Hepatocyte (in vitro differentiated cells): ENCODE measurements around the gene WNT4. TPM values are rescaled to one million over a fixed set of nuclear protein-coding genes. Genes with fewer than 3 reads are reported as not detected.

Experiments
- DNase-seq: peaks from one replicate; pipeline ENCODE4 v3.0.0-alpha.2; 2016; ENCODE audit warnings: low spot score
- H2AFZ ChIP-seq: fragments of 200-600 bp; sonication (generic); 2 replicates; pipeline ENCODE4 v1.6.0; 2016; ENCODE audit warnings: antibody characterized with exemption, mild to moderate bottlenecking
- H3K27ac ChIP-seq: fragments of 200-600 bp; sonication (generic); 2 replicates; pipeline ENCODE4 v1.5.1; 2016; ENCODE audit warnings: mild to moderate bottlenecking
- H3K27me3 ChIP-seq: fragments of 200-600 bp; sonication (generic); 2 replicates; pipeline ENCODE4 v1.6.1; 2016
- H3K36me3 ChIP-seq: fragments of 200-600 bp; sonication (generic); replicated peaks from 2 replicates; pipeline ENCODE4 v1.5.1; 2016; ENCODE audit warnings: low read depth; ENCODE audit not compliant: insufficient read depth
- H3K4me1 ChIP-seq: fragments of 200-600 bp; sonication (generic); 2 replicates; pipeline ENCODE4 v1.5.1; 2016; ENCODE audit warnings: mild to moderate bottlenecking, moderate library complexity; ENCODE audit not compliant: insufficient read depth
- H3K4me2 ChIP-seq: fragments of 200-600 bp; sonication (generic); 2 replicates; pipeline ENCODE4 v1.6.0; 2016
- H3K4me3 ChIP-seq: fragments of 200-600 bp; sonication (generic); 2 replicates; pipeline ENCODE4 v1.5.1; 2016; ENCODE audit warnings: mild to moderate bottlenecking
- H3K79me2 ChIP-seq: fragments of 200-600 bp; sonication (generic); 2 replicates; pipeline ENCODE4 v1.6.0; 2017; ENCODE audit warnings: mild to moderate bottlenecking
- H3K9me2 ChIP-seq: fragments of 200-600 bp; sonication (generic); replicated peaks from 2 replicates; pipeline ENCODE4 v1.6.0; 2017; ENCODE audit warnings: mild to moderate bottlenecking; ENCODE audit not compliant: insufficient read depth
- H3K9me3 ChIP-seq: fragments of 200-600 bp; sonication (generic); 2 replicates; pipeline ENCODE4 v1.5.1; 2016; ENCODE audit warnings: low read depth, mild to moderate bottlenecking
- H4K20me1 ChIP-seq: fragments of 200-600 bp; sonication (generic); 2 replicates; pipeline ENCODE4 v1.6.0; 2016; ENCODE audit warnings: mild to moderate bottlenecking; ENCODE audit not compliant: insufficient read depth, poor library complexity, severe bottlenecking
- CTCF ChIP-seq: fragments of 200-600 bp; sonication (generic); IDR thresholded peaks from 2 replicates; pipeline ENCODE4 v1.5.1; 2016; ENCODE audit warnings: antibody characterized with exemption, mild to moderate bottlenecking; ENCODE audit not compliant: poor library complexity
- EZH2 ChIP-seq: fragments of 200-600 bp; sonication (generic); IDR thresholded peaks from 2 replicates; pipeline ENCODE4 v1.6.1; 2016; ENCODE audit warnings: antibody characterized with exemption, mild to moderate bottlenecking, borderline replicate concordance
- EZH2phosphoT487 ChIP-seq: fragments of 200-600 bp; sonication (generic); IDR thresholded peaks from one replicate; pipeline ENCODE4 v1.6.1; 2018; ENCODE audit warnings: antibody characterized with exemption, mild to moderate bottlenecking, low read depth, moderate library complexity; ENCODE audit not compliant: unreplicated experiment, severe bottlenecking
- WGBS: methylation state at CpG from one replicate; pipeline ENCODE4 v1.1.6; 2016; ENCODE audit warnings: low lambda C conversion rate; ENCODE audit errors: missing lambda C conversion rate; 5-methylcytosine and 5-hydroxymethylcytosine counted together
- polyA plus RNA-seq: library from polyadenylated mRNA; unstranded; fragments of >200 nt; fragmentation: Nextera tagmentation; extraction: Ambion mirVana; gene quantifications from 2 replicates; pipeline ENCODE4 v1.2.1, GENCODE V29; 2016
- total RNA-seq: library from RNA; depleted of rRNA; stranded (reverse); fragments of >200 nt; gene quantifications from 2 replicates; pipeline ENCODE4 v1.2.3, GENCODE V29; 2014

WNT4 gene
- total and polyA plus RNA-seq, 2 experiments from 2014 or later, result 1.7 to 5.1 TPM

GRCh38 chr1:22104865-22105437 is 37.9 kb downstream of the WNT4 start:
- no peak overlapping the region for H2AFZ ChIP-seq
- H3K9me2 ChIP-seq, result no peaks in the 10 kb centered on the region
- peaks cover 20% of the 10 kb centered on the region for H3K4me1 ChIP-seq
- 94% methylated on average over 6 of the region's 6 CpGs for WGBS
- no peak for DNase-seq
- H3K4me3 ChIP-seq, result no peak overlapping the region
- no peaks in the 10 kb centered on the region for H3K27me3 ChIP-seq
- peaks cover 66% of the 10 kb centered on the region for H3K79me2 ChIP-seq
- no peak overlapping the region for H3K4me2 ChIP-seq
- H3K36me3 ChIP-seq, result no peaks in the 10 kb centered on the region
- H3K9me3 ChIP-seq, result no peaks in the 10 kb centered on the region
- peaks cover 55% of the 10 kb centered on the region for H4K20me1 ChIP-seq
- no peak overlapping the region for H3K27ac ChIP-seq
- TF ChIP-seq EZH2, result no peak
- no peak for TF ChIP-seq CTCF
- TF ChIP-seq EZH2phosphoT487, result no peak

GRCh38 chr1:22104094-22104493 is 38.8 kb downstream of the WNT4 start:
- no peak overlapping the region for H2AFZ ChIP-seq
- no peak overlapping the region for H3K4me3 ChIP-seq
- no peaks in the 10 kb centered on the region for H3K27me3 ChIP-seq
- H3K27ac ChIP-seq, result no peak overlapping the region
- no peaks in the 10 kb centered on the region for H3K9me2 ChIP-seq
- H4K20me1 ChIP-seq, result peaks cover 57% of the 10 kb centered on the region
- no peak overlapping the region for H3K4me2 ChIP-seq
- DNase-seq, result no peak
- no peak for TF ChIP-seq EZH2
- no peak for TF ChIP-seq CTCF
- TF ChIP-seq EZH2phosphoT487, result no peak
- H3K79me2 ChIP-seq, result peaks cover 66% of the 10 kb centered on the region
- no peaks in the 10 kb centered on the region for H3K36me3 ChIP-seq
- H3K4me1 ChIP-seq, result peaks cover 16% of the 10 kb centered on the region
- H3K9me3 ChIP-seq, result no peaks in the 10 kb centered on the region
- 85% methylated on average over 6 of the region's 6 CpGs for WGBS

GRCh38 chr1:22102746-22103145 is 40.2 kb downstream of the WNT4 start:
- Histone ChIP-seq H4K20me1 (peaks cover 52% of the 10 kb centered on the region), H3K4me2 (no peak overlapping the region), H3K79me2 (peaks cover 70% of the 10 kb centered on the region), H3K9me2 (no peaks in the 10 kb centered on the region), H2AFZ (no peak overlapping the region), H3K36me3 (peaks cover 4% of the 10 kb centered on the region), H3K27ac (peak overlapping the region; percentile 43), H3K4me1 (peaks cover 7% of the 10 kb centered on the region), H3K27me3 (no peaks in the 10 kb centered on the region), H3K9me3 (no peaks in the 10 kb centered on the region), H3K4me3 (no peak overlapping the region)
- no peak for DNase-seq
- no peak for TF ChIP-seq EZH2
- no peak for TF ChIP-seq CTCF
- 43% methylated on average over 3 of the region's 3 CpGs for WGBS
